Vagina (tissue), 2 donors: Measurements from ENCODE around the gene ZNF681. TPM values are rescaled to one million over a fixed set of nuclear protein-coding genes. Genes with fewer than 3 reads are reported as not detected.
A peak's percentile ranks its signal among the peaks of the same experiment; 100 is the strongest.
"Not testable (repeated sequence)": the region's sequence is repeated elsewhere in the genome, so short reads cannot be mapped to it uniquely, and the experiment has no call there.

Experiments used
- DNase-seq, 2 donors: peaks; one replicate each; pipeline ENCODE4 v3.0.0-alpha.2; 2017; ENCODE audit errors: extremely low spot score in 2 of 2
- H3K27ac ChIP-seq: fragments of 200-600 bp; sonication (generic); one replicate; pipeline ENCODE4 v1.5.1; 2019
- H3K27me3 ChIP-seq: fragments of 200-600 bp; sonication (generic); one replicate; pipeline ENCODE4 v1.5.1; 2019
- H3K36me3 ChIP-seq, 2 donors: fragments of 200-600 bp; sonication (generic); one replicate each; pipeline ENCODE4 v1.5.1; 2017 to 2019
- H3K4me1 ChIP-seq: fragments of 200-600 bp; sonication (generic); one replicate; pipeline ENCODE4 v1.5.1; 2019
- H3K4me3 ChIP-seq, 2 donors: fragments of 200-600 bp; sonication (generic); 1 replicate in 1 of 2; 2 replicates in 1 of 2; pipeline ENCODE4 v1.5.1; 2016 to 2019
- H3K9me3 ChIP-seq: fragments of 200-600 bp; sonication (generic); one replicate; pipeline ENCODE4 v1.5.1; 2019
- CTCF ChIP-seq, 3 experiments: fragments of 450-650 bp in 2 of 3; fragments of 200-600 bp in 1 of 3; sonication (generic) in 1 of 3; IDR thresholded peaks; one replicate each; pipeline ENCODE4 v1.5.1; 2017 to 2019; ENCODE audit warnings: antibody characterized with exemption in 3 of 3, mild to moderate bottlenecking in 2 of 3, moderate library complexity in 2 of 3
- POLR2A ChIP-seq, 2 donors: fragments of 450-650 bp; IDR thresholded peaks; one replicate each; pipeline ENCODE4 v1.6.1; 2017; ENCODE audit warnings: antibody characterized with exemption in 2 of 2, mild to moderate bottlenecking in 2 of 2, moderate library complexity in 2 of 2
- POLR2AphosphoS5 ChIP-seq, 2 donors: sonication (generic); formaldehyde crosslinking; IDR thresholded peaks; one replicate each; pipeline ENCODE4 v1.9.0; 2017; ENCODE audit warnings: antibody characterized with exemption in 2 of 2, mild to moderate bottlenecking in 2 of 2, low read depth in 1 of 2; ENCODE audit not compliant: insufficient read depth in 1 of 2
- intact Hi-C: fragments of 100-400 bp; cut with DNase I; formaldehyde crosslinking; loops from one replicate; pipeline ENCODE4 v1.15.1; 2023
- total RNA-seq: library from RNA; depleted of rRNA; stranded (reverse); fragments of >200 nt; gene quantifications from one replicate; pipeline ENCODE4 v1.2.3, GENCODE V29; 2016

ZNF681 gene
- total RNA-seq, 1 donor from 2014 or later = 1.7 TPM

- no peak overlapping the region for H3K4me3 ChIP-seq
- H3K36me3 ChIP-seq = no peaks in the 10 kb centered on the region
- intact Hi-C loops = no loop called here
- no peak overlapping the region for H3K27ac ChIP-seq
- peaks cover 10% of the 10 kb centered on the region for H3K4me1 ChIP-seq
- no peak for DNase-seq
- no peaks in the 10 kb centered on the region for H3K27me3 ChIP-seq
- H3K9me3 ChIP-seq = no peaks in the 10 kb centered on the region
- TF ChIP-seq POLR2AphosphoS5 (IDR thresholded peaks at IDR 0.05; ENCODE audit: insufficient read depth in 1 of 2, low read depth in 1 of 2) (no peak), POLR2A (IDR thresholded peaks at IDR 0.05) (no peak), CTCF (IDR thresholded peaks at IDR 0.05) (no peak)
Measured at GRCh38 chr19:23764781-23765180, 6.1 kb upstream of the ZNF681 start.

GRCh38 chr19:23762884-23763711, 4.4 kb upstream of the ZNF681 start:
- Histone ChIP-seq H3K4me1 (peaks cover 15% of the 10 kb centered on the region), H3K4me3 (peak overlapping the region; percentile 63 to 94), H3K36me3 (no peaks in the 10 kb centered on the region), H3K27ac (peak overlapping the region; percentile 73), H3K9me3 (no peaks in the 10 kb centered on the region), H3K27me3 (no peaks in the 10 kb centered on the region)
- intact Hi-C loops = no loop called here
- TF ChIP-seq CTCF (IDR thresholded peaks at IDR 0.05) (no peak), POLR2AphosphoS5 (IDR thresholded peaks at IDR 0.05; ENCODE audit: insufficient read depth in 1 of 2, low read depth in 1 of 2) (peak; percentile 51 to 70), POLR2A (IDR thresholded peaks at IDR 0.05) (no peak)
- peak in 1 of 2 donors; percentile 91 for DNase-seq

- H3K9me3 ChIP-seq = no peaks in the 10 kb centered on the region
- peak overlapping the region; percentile 73 for H3K27ac ChIP-seq
- TF ChIP-seq CTCF (IDR thresholded peaks at IDR 0.05) (no peak), POLR2AphosphoS5 (IDR thresholded peaks at IDR 0.05; ENCODE audit: insufficient read depth in 1 of 2, low read depth in 1 of 2) (no peak), POLR2A (IDR thresholded peaks at IDR 0.05) (no peak)
- intact Hi-C loops = no loop called here
- DNase-seq = no peak
- H3K4me3 ChIP-seq = peak overlapping the region; percentile 63 to 94
- no peaks in the 10 kb centered on the region for H3K36me3 ChIP-seq
- H3K4me1 ChIP-seq = peaks cover 15% of the 10 kb centered on the region
- no peaks in the 10 kb centered on the region for H3K27me3 ChIP-seq
Measured at GRCh38 chr19:23762548-23762883, 3.8 kb upstream of the ZNF681 start.

GRCh38 chr19:23760326-23760725, 1.6 kb upstream of the ZNF681 start:
- H3K27me3 ChIP-seq, H3K4me3 ChIP-seq, H3K27ac ChIP-seq, H3K9me3 ChIP-seq, H3K36me3 ChIP-seq, DNase-seq, intact Hi-C loops: not testable (repeated sequence)
- peaks cover 15% of the 10 kb centered on the region for H3K4me1 ChIP-seq

- H3K9me3 ChIP-seq, H3K4me3 ChIP-seq, H3K4me1 ChIP-seq, DNase-seq, H3K27me3 ChIP-seq, intact Hi-C loops, H3K27ac ChIP-seq: not testable (repeated sequence)
- H3K36me3 ChIP-seq = peaks cover 0 to 33% of the 10 kb centered on the region in 2 donors
Measured at GRCh38 chr19:23743633-23744232, 15.0 kb downstream of the ZNF681 start.

GRCh38 chr19:23730729-23731465, 27.8 kb downstream of the ZNF681 start:
- H3K9me3 ChIP-seq, intact Hi-C loops, H3K4me3 ChIP-seq, H3K27me3 ChIP-seq, H3K4me1 ChIP-seq, H3K36me3 ChIP-seq, DNase-seq, H3K27ac ChIP-seq: not testable (repeated sequence)

- intact Hi-C loops, H3K4me1 ChIP-seq, H3K27me3 ChIP-seq, H3K27ac ChIP-seq, H3K4me3 ChIP-seq, H3K9me3 ChIP-seq, DNase-seq, H3K36me3 ChIP-seq: not testable (repeated sequence)
Measured at GRCh38 chr19:23724161-23724560, 34.5 kb downstream of the ZNF681 start.
